ENCODE results near the gene CES5A. TPM values are rescaled to one million over a fixed set of nuclear protein-coding genes. Genes with fewer than 3 reads are reported as not detected.
"Not testable (repeated sequence)": the region's sequence is repeated elsewhere in the genome, so short reads cannot be mapped to it uniquely, and the experiment has no call there.

Gene CES5A
- total RNA-seq, 1 donor from 2014 or later: not detected

DNA sequence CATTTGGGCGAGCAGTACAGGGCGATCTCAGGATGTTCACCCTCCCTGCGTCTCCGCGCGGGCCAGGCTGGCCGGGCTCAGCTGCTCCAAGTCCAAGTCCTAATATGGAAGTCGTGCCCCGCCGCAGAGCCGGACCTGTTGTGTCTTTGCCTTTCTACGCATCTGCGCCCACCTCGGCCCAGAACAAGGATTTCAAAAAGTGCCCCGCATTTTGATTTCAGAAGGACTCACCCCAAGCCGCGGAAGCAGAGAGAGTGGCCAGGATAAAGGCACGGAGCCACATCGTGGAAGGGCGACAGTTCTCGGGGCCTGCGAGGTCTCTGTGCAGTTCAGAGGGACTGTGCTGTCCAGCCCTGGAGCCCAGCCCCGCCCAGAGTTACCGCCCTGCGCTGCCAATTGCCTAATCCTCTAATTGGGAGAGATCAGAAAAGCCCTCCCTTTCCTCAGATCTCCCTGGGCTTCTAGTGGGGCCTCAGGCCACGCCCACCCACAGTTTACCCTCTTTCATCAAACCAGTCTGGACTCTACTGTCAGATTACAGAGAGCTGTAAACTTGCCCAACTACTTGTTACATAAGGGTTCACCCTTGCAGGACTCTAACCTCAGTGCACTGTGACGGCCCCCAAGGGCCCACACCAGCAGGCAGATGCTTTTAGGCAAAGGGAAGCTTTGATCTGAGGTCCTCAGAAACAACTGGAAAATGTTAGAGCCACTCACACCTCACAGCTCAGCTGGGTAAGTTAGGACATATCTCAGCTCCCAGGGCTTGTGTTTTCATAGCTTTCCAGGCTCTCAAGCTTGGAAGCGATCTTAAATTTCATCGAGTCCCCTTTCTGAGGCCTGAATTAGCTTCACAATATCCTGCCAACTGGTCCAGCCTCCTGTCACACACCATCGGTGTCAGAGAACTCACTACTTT, 42.1 kb downstream of the CES5A start, which contains the start of gene CES1:
Gene CES1 (minus strand): TSS at position 324 of the 919 bp plus-strand sequence. CDS start 41 bp downstream, at position 283.
- no peak for DNase-seq (ENCODE audit: low spot score in 2 of 2)
- Histone ChIP-seq H3K4me1 (no peaks in the 10 kb centered on the region), H3K27ac (peak within 1 kb of the TSS in 1 of 2 donors; percentile 69), H3K27me3 (no peaks in the 10 kb centered on the region), H3K4me3 (peak within 1 kb of the TSS in 1 of 2 donors; percentile 56), H3K9me3 (no peaks in the 10 kb centered on the region), H3K36me3 (no peaks in the 10 kb centered on the region)
- TF ChIP-seq, protein P1, sequence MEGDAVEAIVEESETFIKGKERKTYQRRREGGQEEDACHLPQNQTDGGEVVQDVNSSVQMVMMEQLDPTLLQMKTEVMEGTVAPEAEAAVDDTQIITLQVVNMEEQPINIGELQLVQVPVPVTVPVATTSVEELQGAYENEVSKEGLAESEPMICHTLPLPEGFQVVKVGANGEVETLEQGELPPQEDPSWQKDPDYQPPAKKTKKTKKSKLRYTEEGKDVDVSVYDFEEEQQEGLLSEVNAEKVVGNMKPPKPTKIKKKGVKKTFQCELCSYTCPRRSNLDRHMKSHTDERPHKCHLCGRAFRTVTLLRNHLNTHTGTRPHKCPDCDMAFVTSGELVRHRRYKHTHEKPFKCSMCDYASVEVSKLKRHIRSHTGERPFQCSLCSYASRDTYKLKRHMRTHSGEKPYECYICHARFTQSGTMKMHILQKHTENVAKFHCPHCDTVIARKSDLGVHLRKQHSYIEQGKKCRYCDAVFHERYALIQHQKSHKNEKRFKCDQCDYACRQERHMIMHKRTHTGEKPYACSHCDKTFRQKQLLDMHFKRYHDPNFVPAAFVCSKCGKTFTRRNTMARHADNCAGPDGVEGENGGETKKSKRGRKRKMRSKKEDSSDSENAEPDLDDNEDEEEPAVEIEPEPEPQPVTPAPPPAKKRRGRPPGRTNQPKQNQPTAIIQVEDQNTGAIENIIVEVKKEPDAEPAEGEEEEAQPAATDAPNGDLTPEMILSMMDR (IDR thresholded peaks at IDR 0.05): no peak
- intact Hi-C loops (cut with DNase I): no loop called here

DNA sequence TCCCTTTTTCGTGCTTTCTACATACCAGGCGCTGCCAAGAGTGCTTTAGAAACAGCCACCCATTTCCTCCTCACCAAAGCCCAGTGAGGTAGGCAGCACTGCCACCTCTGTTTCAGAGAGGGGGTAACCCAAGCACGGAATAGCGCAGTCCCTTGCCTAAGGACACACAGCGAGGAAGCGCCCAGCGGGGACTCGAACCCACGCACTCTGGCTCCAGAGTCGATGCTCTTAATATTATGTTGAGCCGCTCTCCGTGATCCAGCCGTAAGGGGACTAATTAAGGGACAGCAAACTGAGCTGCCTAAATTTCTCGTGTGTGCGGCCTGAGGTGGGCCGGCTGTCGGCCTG, 42.8 kb downstream of the CES5A start:
- peak overlapping the region in 1 of 2 donors; percentile 69 for H3K27ac ChIP-seq
- intact Hi-C loops (cut with DNase I): no loop called here

DNA sequence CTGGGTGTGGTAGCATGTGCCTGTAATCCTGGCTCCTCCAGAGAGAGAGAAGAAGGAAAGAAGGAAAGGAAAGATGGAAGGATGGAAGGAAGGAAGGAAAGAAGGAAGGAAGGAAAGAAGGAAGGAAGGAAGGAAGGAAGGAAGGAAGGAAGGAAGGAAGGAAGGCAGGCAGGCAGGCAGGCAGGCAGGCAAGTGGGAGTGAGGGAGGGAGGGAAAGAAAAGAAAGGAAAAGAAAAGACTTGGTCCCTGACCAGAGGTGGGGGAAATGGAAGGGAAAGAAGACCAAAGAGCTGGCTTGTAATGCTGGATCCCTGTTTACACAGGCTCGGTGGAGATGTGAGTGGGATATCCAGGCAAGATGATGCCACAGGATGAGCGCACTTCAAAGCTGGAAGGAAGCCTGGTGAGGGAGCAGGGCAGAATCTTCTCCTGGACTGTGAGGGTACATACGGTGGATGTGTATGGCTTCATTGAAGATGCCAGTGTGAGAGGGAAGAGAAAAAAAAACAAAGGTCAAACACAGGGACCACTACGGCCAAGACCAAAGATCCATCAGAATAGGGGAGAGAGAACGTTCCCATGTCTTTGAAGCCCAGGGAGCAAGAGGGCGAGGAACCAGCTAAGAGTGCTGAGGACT, 44.4 kb downstream of the CES5A start:
- no peak overlapping the region for H3K4me3 ChIP-seq
- no peaks in the 10 kb centered on the region for H3K4me1 ChIP-seq
- no peaks in the 10 kb centered on the region for H3K27me3 ChIP-seq
- no peak for DNase-seq (ENCODE audit: low spot score in 2 of 2)
- no peaks in the 10 kb centered on the region for H3K9me3 ChIP-seq
- TF ChIP-seq, protein P1 (IDR thresholded peaks at IDR 0.05): no peak
- H3K27ac ChIP-seq: no peak overlapping the region
- no peaks in the 10 kb centered on the region for H3K36me3 ChIP-seq
- intact Hi-C loops (cut with DNase I): no loop called here

More for the DNA sequence above, 42.8 kb downstream of the CES5A start:
- DNase-seq (ENCODE audit: low spot score in 2 of 2): no peak
- H3K27me3 ChIP-seq: no peaks in the 10 kb centered on the region
- no peaks in the 10 kb centered on the region for H3K9me3 ChIP-seq
- H3K4me3 ChIP-seq: peak overlapping the region in 1 of 2 donors; percentile 56
- no peaks in the 10 kb centered on the region for H3K4me1 ChIP-seq
- no peaks in the 10 kb centered on the region for H3K36me3 ChIP-seq
- TF ChIP-seq, protein P1 (IDR thresholded peaks at IDR 0.05): no peak

DNA sequence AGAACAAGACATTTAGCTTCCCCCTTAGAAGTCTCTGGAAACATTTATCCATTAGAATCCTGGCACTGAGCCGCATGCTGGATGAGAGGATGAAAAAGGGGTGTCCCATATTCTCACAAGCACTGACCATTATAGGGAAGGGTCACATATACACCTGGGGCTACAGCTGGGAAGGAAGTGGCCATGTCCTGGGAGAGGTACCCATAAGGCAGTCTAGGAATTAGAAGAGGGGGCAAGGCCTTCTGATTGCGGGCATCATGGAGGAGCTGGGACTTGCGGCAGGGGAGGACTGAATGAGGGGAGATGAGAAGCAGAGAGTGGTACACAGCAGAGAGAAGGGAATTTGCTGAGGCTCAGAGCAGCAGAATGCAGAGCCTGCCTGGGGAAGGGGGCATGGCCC, 45.9 kb downstream of the CES5A start:
- H3K36me3 ChIP-seq: not testable (repeated sequence)

DNA sequence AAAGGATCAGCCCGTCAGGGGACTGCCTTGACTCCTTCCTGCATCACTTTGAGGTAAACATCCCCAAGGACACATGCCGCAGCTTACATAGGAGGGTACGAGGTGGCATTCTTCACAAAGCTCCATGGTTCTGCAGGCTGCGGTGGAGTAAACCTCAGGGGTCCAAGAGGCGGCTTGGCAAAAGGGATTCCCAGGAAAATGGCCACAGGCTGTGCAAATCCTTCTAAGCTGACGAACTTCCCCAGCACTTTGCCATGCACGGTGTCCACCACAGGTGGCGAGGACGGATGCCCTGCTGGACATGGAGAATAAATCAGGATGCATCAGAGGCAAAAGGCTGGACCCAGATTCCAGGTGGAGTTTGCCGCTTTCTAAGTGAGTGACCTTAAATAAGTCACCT, 46.5 kb downstream of the CES5A start:
- no peak for DNase-seq (ENCODE audit: low spot score in 2 of 2)
- H3K4me1 ChIP-seq: no peaks in the 10 kb centered on the region
- H3K27me3 ChIP-seq: no peaks in the 10 kb centered on the region
- TF ChIP-seq, protein P1 (IDR thresholded peaks at IDR 0.05): no peak
- H3K4me3 ChIP-seq: no peak overlapping the region
- H3K9me3 ChIP-seq: no peaks in the 10 kb centered on the region
- intact Hi-C loops (cut with DNase I): no loop called here
- no peak overlapping the region for H3K27ac ChIP-seq
- H3K36me3 ChIP-seq: no peaks in the 10 kb centered on the region

More for the DNA sequence above, 45.9 kb downstream of the CES5A start:
- intact Hi-C loops (cut with DNase I); H3K4me3 ChIP-seq; H3K27ac ChIP-seq; H3K9me3 ChIP-seq; H3K27me3 ChIP-seq; DNase-seq (ENCODE audit: low spot score in 2 of 2); H3K4me1 ChIP-seq: not testable (repeated sequence)

Measured in ascending aorta (tissue), 2 donors.